Activated CD4-positive, alpha-beta T cell treated with anti-CD3 and anti-CD28 coated beads, Interleukin-2, amount 50 U/mL, for 4 hours (primary cell): ENCODE measurements around the gene PITPNB.

Experiments used
- DNase-seq, 2 experiments: peaks; one replicate each; pipeline ENCODE4 v3.0.0-alpha.2; 2020

PITPNB gene

DNA sequence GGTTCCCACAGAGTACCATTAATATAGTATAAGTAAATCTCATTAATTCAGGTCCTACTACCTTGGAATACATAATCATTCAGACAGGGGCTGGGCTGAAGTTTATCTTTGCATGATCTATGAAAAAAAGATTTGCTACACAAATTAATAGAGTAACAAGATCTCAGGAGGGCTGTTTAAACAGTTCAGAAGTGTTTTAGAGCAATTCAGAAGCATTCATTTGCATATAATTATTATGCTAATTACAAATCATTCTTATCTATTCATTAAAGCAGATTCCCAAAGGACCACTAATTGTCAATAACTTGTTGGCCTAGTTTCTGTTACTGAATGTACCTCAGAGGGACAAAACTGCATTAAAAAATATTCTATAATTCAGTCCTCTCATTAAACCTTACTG is 40.5 kb downstream of the PITPNB start:
- DNase-seq: no peak

DNA sequence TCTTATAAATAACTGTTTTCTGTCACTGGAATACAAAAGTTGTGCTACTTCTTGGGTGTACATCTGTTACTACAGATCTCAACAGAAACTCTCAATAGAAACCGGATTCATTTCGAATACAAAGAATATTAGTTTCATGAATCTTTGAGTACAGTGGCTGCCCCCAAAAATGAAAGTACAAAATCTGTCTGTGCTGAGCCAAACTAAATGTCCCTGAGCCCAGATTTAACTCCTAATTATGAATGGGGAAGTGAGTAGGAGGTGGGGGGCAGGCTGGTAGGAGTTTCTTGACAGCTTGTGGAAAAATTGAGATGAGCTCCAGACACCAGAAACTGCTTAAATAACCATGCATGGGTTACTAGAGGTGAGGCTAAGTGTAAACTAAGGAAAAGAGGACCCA is 41.6 kb downstream of the PITPNB start:
- no peak for DNase-seq

DNA sequence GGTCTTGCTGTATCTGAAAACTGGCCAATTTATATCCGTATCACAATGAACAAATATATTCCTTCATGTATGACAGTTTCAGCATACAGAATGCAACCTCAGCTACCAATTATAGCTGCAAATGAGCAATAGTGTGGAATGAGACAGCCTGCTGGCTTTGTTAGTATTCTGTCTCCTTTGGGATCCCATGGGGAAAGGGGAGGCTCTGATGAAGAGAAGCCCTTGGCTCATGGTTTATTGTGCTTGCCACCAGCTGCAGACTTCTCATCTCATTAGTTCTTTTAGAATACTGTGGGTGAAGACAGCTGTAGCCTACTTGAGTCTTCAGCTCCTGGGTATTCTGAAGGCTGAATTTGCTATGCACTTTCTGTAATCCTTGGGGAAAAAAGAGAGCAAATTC is 42.4 kb downstream of the PITPNB start:
- DNase-seq: no peak

- DNase-seq: no peak
These were observed 43.1 kb downstream of the PITPNB start for GRCh38 chr22:27875951-27876350.

DNA sequence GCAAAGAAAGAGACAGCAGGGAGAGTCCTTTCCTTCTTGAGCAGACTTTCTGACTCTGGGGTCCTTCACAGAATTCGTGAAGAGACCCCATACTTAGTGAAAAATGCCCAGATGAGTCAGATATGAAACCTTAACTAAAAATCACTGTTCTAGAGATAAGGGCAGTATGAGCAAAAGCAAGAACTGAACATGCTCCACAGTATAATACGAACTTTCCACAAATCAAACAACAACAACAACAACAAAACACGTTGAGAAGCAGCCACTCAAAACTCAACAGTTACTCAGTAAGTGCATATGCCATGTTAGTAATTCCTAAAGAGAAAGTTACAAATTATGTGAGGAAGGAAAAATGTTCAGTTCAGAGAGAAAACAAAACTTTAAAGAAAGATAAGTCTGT is 44.3 kb downstream of the PITPNB start:
- no peak for DNase-seq

DNA sequence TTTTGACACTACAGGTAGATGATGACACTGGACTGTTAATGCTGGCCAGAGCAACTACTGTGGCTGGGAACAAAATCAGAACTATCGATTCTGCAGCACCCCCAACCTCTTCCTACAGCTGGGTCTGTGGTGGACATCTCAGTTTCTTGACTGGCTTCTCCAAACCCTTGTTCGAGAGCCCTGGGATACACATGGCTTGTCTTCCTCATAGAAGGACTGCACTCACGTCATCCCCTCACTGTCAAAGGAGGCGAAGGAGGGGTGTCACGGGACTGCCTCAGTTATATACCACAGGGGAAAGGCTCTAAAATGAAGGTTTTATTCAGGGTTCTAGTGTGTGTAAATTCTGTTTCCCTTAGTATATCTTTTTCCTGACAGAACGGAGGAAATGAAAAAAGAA is 44.9 kb downstream of the PITPNB start:
- no peak for DNase-seq

GRCh38 chr22:27873472-27873871 is 45.6 kb downstream of the PITPNB start:
- DNase-seq: no peak

DNA sequence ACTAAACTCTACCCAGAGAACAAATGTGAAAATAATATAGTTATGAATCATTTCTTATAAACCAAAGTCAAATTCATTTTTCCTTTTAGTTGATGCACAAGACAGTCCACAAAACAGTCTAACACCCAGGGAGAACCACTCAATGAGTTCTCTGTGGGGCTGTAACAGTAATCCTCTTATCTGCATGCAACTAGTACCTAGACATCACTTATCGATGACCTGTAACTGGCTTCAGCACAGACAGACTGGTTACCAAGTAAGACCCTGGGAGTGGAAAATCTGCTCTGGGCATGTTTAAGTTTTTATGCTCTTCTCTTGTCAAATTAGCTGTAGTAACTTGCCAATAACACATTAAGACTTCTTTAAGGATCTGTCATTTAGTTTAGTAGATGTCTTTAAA is 46.6 kb downstream of the PITPNB start:
- no peak for DNase-seq

- DNase-seq: no peak
These were observed 47.6 kb downstream of the PITPNB start for GRCh38 chr22:27871306-27872014.

- DNase-seq: no peak
These were observed 48.5 kb downstream of the PITPNB start for GRCh38 chr22:27870234-27871191.

- no peak for DNase-seq
These were observed 50.2 kb downstream of the PITPNB start for GRCh38 chr22:27868732-27869282.

- no peak for DNase-seq
These were observed 50.9 kb downstream of the PITPNB start for GRCh38 chr22:27867953-27868731.

- DNase-seq: no peak
These were observed 51.7 kb downstream of the PITPNB start for GRCh38 chr22:27867085-27867952.

GRCh38 chr22:27866135-27867084 is 52.6 kb downstream of the PITPNB start:
- no peak for DNase-seq

DNA sequence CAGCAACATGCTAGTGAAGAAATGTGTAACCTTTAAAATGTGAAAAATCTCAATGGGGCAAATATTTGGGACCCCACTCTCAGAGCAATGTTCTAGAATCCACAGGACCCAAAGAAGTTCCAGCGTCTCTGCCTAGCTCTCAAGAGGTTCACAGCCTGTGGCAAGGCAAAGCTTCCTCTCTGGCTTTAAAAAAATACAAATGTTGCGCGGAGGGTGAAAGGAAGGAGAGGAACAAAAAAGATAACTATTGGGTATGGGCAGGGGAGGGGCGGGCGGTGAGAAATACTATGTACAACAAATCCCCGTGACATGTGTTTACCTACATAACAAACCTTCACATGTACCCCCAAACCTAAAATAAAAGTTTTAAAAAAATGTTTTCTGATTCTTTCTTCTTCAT is 53.6 kb downstream of the PITPNB start:
- DNase-seq: no peak

DNA sequence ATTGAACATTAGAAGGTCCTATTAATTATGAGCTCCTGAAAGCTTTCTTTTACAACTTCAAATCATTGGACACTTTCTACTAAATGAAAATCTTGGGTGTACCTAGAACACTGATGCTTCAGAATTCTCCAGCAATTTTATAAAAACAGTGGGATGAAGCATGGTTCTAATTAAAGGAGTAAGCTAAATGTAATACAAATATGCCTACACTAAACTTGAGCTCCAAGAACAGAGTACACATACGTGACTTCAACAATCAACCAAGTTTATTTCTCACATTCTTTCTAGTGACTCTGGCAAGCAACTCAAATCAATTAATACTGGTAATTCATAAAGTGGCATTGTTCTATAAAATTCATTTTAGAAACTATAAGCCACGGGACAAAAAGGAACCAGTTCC is 55.5 kb downstream of the PITPNB start:
- DNase-seq: no peak

GRCh38 chr22:27863001-27863400 is 56.1 kb downstream of the PITPNB start:
- DNase-seq: no peak

DNA sequence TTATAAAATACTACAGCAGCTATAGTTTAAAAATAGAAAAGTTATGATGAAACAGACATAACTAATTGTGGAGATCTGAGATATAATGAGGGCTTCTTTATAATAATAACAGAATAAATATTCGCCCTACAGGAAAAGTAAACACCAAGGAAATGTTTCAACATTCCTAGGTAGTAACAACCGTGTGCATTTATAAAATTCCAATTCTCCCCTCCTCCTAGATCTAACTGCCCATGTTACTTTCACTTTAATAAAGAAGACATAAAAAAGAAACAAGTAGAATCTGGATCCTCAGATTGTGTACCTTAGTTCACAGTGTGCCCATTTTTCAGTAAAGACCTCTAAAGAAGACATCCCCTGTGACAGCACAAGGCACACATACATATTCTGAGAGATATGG is 59.7 kb downstream of the PITPNB start:
- no peak for DNase-seq

- no peak for DNase-seq
These were observed 60.4 kb downstream of the PITPNB start for GRCh38 chr22:27858626-27859025.

- DNase-seq: no peak
These were observed 61.6 kb downstream of the PITPNB start for GRCh38 chr22:27857443-27857842.

GRCh38 chr22:27856386-27856785 is 62.7 kb downstream of the PITPNB start:
- no peak for DNase-seq
